GM12878 (cell line): Measurements from ENCODE around the gene RGS6. TPM values are rescaled to one million over a fixed set of nuclear protein-coding genes. Genes with fewer than 3 reads are reported as not detected.

Experiments used
- ATAC-seq: fragments of 200-7000 bp; cut with Tn5 transposase; 3 replicates; pipeline ENCODE4 v1.9.1; 2020; ENCODE audit warnings: mild to moderate bottlenecking, moderate library complexity
- BruUV-seq: library from RNA; stranded (reverse); fragments of 400-500 nt; replicated peaks from 2 replicates; lab custom pipeline; 2021; lab: Mats Ljungman, UMichigan
- CTCF ChIA-PET: fragments of 300-600 bp; sonication (Branson Sonifier 250); formaldehyde crosslinking; extraction: SDS; loops from one replicate; lab custom pipeline; 2021; ENCODE audit warnings: inconsistent platforms; lab: Yijun Ruan, JAX
- POLR2A ChIA-PET: fragments of 350-600 bp; formaldehyde crosslinking; extraction: SDS; loops from one replicate; lab custom pipeline; 2021; ENCODE audit warnings: inconsistent platforms; lab: Charles Lee
- RAD21 ChIA-PET: fragments of 300-600 bp; sonication (Branson Sonifier 250); formaldehyde crosslinking; loops from one replicate; lab custom pipeline; 2023; ENCODE audit warnings: antibody characterized with exemption; ENCODE audit not compliant: unreplicated experiment; lab: Charles Lee
- SMC1A ChIA-PET: fragments of 300-600 bp; sonication (Branson Sonifier 250); formaldehyde crosslinking; loops from one replicate; lab custom pipeline; 2023; ENCODE audit not compliant: unreplicated experiment, uncharacterized antibody; lab: Charles Lee
- DNase-seq: peaks from one replicate; pipeline ENCODE4 v3.0.0-alpha.2; 2011; ENCODE audit warnings: low read depth, low spot score
- FAIRE-seq: peaks from 3 replicates; lab custom pipeline; 2011; peaks lifted over from hg19 to GRCh38; lab: Jason Lieb, UNC
- H2AFZ ChIP-seq: 2 replicates; pipeline ENCODE4 v1.6.0; 2011; ENCODE audit warnings: low read depth, low read length, control low read depth; ENCODE audit not compliant: control insufficient read depth
- H3K27ac ChIP-seq: 2 replicates; pipeline ENCODE4 v1.5.1; 2011; ENCODE audit warnings: control low read depth; ENCODE audit not compliant: control insufficient read depth, insufficient read depth
- H3K27me3 ChIP-seq, 2 experiments: replicated peaks in 1 of 2; 2 replicates each; pipeline versions ENCODE4 v1.6.0 to v1.6.1; 2011; ENCODE audit warnings: low read length in 1 of 2; ENCODE audit not compliant: control insufficient read depth in 2 of 2, insufficient read depth in 2 of 2
- H3K36me3 ChIP-seq, 2 experiments: 2 replicates each; pipeline ENCODE4 v1.5.1; 2011; ENCODE audit warnings: low read length in 1 of 2; ENCODE audit not compliant: control insufficient read depth in 2 of 2, insufficient read depth in 2 of 2
- H3K4me1 ChIP-seq: 2 replicates; pipeline ENCODE4 v1.6.1; 2011; ENCODE audit warnings: mild to moderate bottlenecking, low read length, moderate library complexity, mixed read lengths; ENCODE audit not compliant: control insufficient read depth, insufficient read depth
- H3K4me2 ChIP-seq: 2 replicates; pipeline ENCODE4 v1.6.0; 2011; ENCODE audit warnings: control low read depth; ENCODE audit not compliant: control insufficient read depth, insufficient read depth
- H3K4me3 ChIP-seq: fragments of 200-600 bp; sonication (generic); 2 replicates; pipeline ENCODE4 v1.5.1; 2016
- H3K79me2 ChIP-seq: 2 replicates; pipeline ENCODE4 v1.6.0; 2011; ENCODE audit warnings: low read length; ENCODE audit not compliant: control insufficient read depth, insufficient read depth
- H3K9ac ChIP-seq: 2 replicates; pipeline ENCODE4 v1.8.0; 2011; ENCODE audit warnings: low read length, control low read depth, mixed read lengths; ENCODE audit not compliant: control insufficient read depth, insufficient read depth
- H3K9me3 ChIP-seq: replicated peaks from 3 replicates; pipeline ENCODE4 v1.5.1; 2011; ENCODE audit warnings: mild to moderate bottlenecking, low read length; ENCODE audit not compliant: control insufficient read depth, insufficient read depth
- H4K20me1 ChIP-seq: 2 replicates; pipeline ENCODE4 v1.6.0; 2011; ENCODE audit not compliant: control insufficient read depth, insufficient read depth
- ASH2L ChIP-seq: fragments of 300-600, 200-600 bp; sonication (generic); IDR thresholded peaks from 2 replicates; pipeline ENCODE4 v1.6.1; 2017; ENCODE audit warnings: low read depth, mild to moderate bottlenecking, borderline replicate concordance
- BMI1 ChIP-seq: fragments of 450-650 bp; IDR thresholded peaks from 2 replicates; pipeline ENCODE4 v1.6.1; 2016; ENCODE audit warnings: mild to moderate bottlenecking, moderate library complexity, borderline replicate concordance
- CTCF ChIP-seq, 3 experiments: IDR thresholded peaks in 2 of 3; conservative IDR thresholded peaks in 1 of 3; 2 replicates each; pipeline ENCODE4 v1.5.1; 2011; ENCODE audit warnings: low read depth in 3 of 3, low read length in 3 of 3, mild to moderate bottlenecking in 3 of 3, control low read depth in 2 of 3, moderate library complexity in 2 of 3, inconsistent platforms in 1 of 3, mixed read lengths in 1 of 3; ENCODE audit not compliant: control insufficient read depth in 2 of 3, insufficient read depth in 1 of 3; ENCODE audit errors: extremely low read depth in 1 of 3
- DPF2 ChIP-seq: fragments of 450-650 bp; IDR thresholded peaks from 2 replicates; pipeline ENCODE4 v1.6.1; 2017; ENCODE audit warnings: mild to moderate bottlenecking
- EGR1 ChIP-seq, 2 experiments: IDR thresholded peaks; 1 replicate in 1 of 2; 2 replicates in 1 of 2; pipeline ENCODE4 v1.6.1; 2011 to 2012; ENCODE audit warnings: low read depth in 2 of 2, low read length in 2 of 2, borderline replicate concordance in 1 of 2, mild to moderate bottlenecking in 1 of 2, moderate library complexity in 1 of 2
- EP300 ChIP-seq, 2 experiments: fragments of 150-350 bp in 1 of 2; IDR thresholded peaks; 2 replicates each; pipeline ENCODE4 v1.6.1; 2011 to 2012; ENCODE audit warnings: low read depth in 2 of 2, low read length in 2 of 2, borderline replicate concordance in 1 of 2, improper control_type of control experiment in 1 of 2, inconsistent platforms in 1 of 2; ENCODE audit not compliant: control insufficient read depth in 1 of 2
- ESRRA ChIP-seq: IDR thresholded peaks from 2 replicates; pipeline ENCODE4 v1.6.1; 2012; ENCODE audit warnings: mild to moderate bottlenecking, low read length, improper control_type of control experiment
- MAX ChIP-seq: IDR thresholded peaks from 2 replicates; pipeline ENCODE4 v1.6.1; 2012; ENCODE audit warnings: low read depth, low read length, improper control_type of control experiment
- MTA2 ChIP-seq: fragments of 450-650 bp; IDR thresholded peaks from 2 replicates; pipeline ENCODE4 v1.6.1; 2016; ENCODE audit warnings: low read depth, mild to moderate bottlenecking, moderate library complexity
- MTA3 ChIP-seq: IDR thresholded peaks from 2 replicates; pipeline ENCODE4 v1.6.1; 2012; ENCODE audit warnings: low read length, inconsistent platforms, borderline replicate concordance
- NFXL1 ChIP-seq: fragments of 450-650 bp; IDR thresholded peaks from 2 replicates; pipeline ENCODE4 v1.6.1; 2017; ENCODE audit warnings: antibody characterized with exemption, mild to moderate bottlenecking, borderline replicate concordance
- POLR2AphosphoS5 ChIP-seq: IDR thresholded peaks from 2 replicates; pipeline ENCODE4 v1.6.1; 2011; ENCODE audit warnings: mild to moderate bottlenecking, low read length, inconsistent platforms
- RELA ChIP-seq: fragments of 450-650 bp; IDR thresholded peaks from 2 replicates; pipeline ENCODE4 v1.8.0; 2014; ENCODE audit warnings: borderline replicate concordance; ENCODE audit not compliant: partially characterized antibody
- REST ChIP-seq: IDR thresholded peaks from 2 replicates; pipeline ENCODE4 v1.6.1; 2012; ENCODE audit warnings: mild to moderate bottlenecking, low read depth, low read length
- SREBF1 ChIP-seq: IDR thresholded peaks from 2 replicates; pipeline ENCODE4 v1.6.1; 2012; ENCODE audit warnings: mild to moderate bottlenecking, low read length
- WRNIP1 ChIP-seq: IDR thresholded peaks from 2 replicates; pipeline ENCODE4 v1.6.1; 2011; ENCODE audit warnings: low read depth, low read length, improper control_type of control experiment, borderline replicate concordance
- YY1 ChIP-seq: IDR thresholded peaks from 2 replicates; pipeline ENCODE4 v1.6.1; 2011; ENCODE audit warnings: low read depth, mild to moderate bottlenecking, low read length
- ZNF217 ChIP-seq: fragments of 450-650 bp; IDR thresholded peaks from 2 replicates; pipeline ENCODE4 v1.6.1; 2017; ENCODE audit warnings: antibody characterized with exemption, mild to moderate bottlenecking
- ZNF24 ChIP-seq: fragments of 450-650 bp; IDR thresholded peaks from 2 replicates; pipeline ENCODE4 v1.6.1; 2017; ENCODE audit warnings: antibody characterized with exemption, mild to moderate bottlenecking
- WGBS: methylation state at CpG from one replicate; pipeline ENCODE4 v1.1.6; 2016; ENCODE audit warnings: low lambda C conversion rate; ENCODE audit not compliant: insufficient replicate concordance, insufficient coverage; ENCODE audit errors: missing lambda C conversion rate; 5-methylcytosine and 5-hydroxymethylcytosine counted together
- in situ Hi-C: fragments of 300-500 bp; cut with MboI; formaldehyde crosslinking; loops from 9 replicates; pipeline ENCODE4 v1.14.3; 2018; ENCODE audit warnings: mixed read lengths
- intact Hi-C: fragments of 100-400 bp; cut with micrococcal nuclease; formaldehyde crosslinking; loops from one replicate; pipeline ENCODE4 v1.14.2; 2022; ENCODE audit not compliant: unreplicated experiment
- polyA plus RNA-seq, 11 experiments: library from polyadenylated mRNA; depleted of rRNA in 4 of 11; unstranded in 6 of 11; stranded (reverse) in 5 of 11; fragments of >200 nt; fragmentation: Nextera tagmentation in 4 of 11; fragmentation: Illumina TruSeq in 1 of 11; extraction: Ambion mirVana in 4 of 11; extraction: Trizol in 1 of 11; gene quantifications; 1 replicate in 1 of 11; 2 replicates in 10 of 11; pipeline versions ENCODE4 v1.2.1 to v1.2.3, GENCODE V29; 2011 to 2016; ENCODE audit warnings: inconsistent platforms in 2 of 11, missing spikeins in 2 of 11, low read depth in 1 of 11
- total RNA-seq, 4 experiments: library from RNA; depleted of rRNA in 3 of 4; stranded (reverse); fragments of >200 nt in 3 of 4; fragmentation: Illumina TruSeq in 1 of 4; extraction: Trizol in 1 of 4; gene quantifications; 2 replicates each; pipeline versions ENCODE4 v1.2.1 to v1.2.3, GENCODE V29; 2013 to 2021

RGS6 gene
- total and polyA plus RNA-seq, 10 of the 15 experiments (the other 5 are each of a cell fraction or from before 2014, with no cell fraction given) = 3.9 to 18.1 (median 12.4) TPM

GRCh38 chr14:72111911-72112310, 179.7 kb downstream of the RGS6 start:
- Histone ChIP-seq H3K36me3 (no peaks in the 10 kb centered on the region), H4K20me1 (no peaks in the 10 kb centered on the region), H3K4me2 (no peak overlapping the region), H3K27me3 (no peaks in the 10 kb centered on the region), H3K4me1 (no peaks in the 10 kb centered on the region), H3K4me3 (no peak overlapping the region), H3K27ac (no peak overlapping the region), H3K9me3 (no peaks in the 10 kb centered on the region), H2AFZ (no peak overlapping the region), H3K79me2 (no peaks in the 10 kb centered on the region), H3K9ac (no peak overlapping the region)
- no peak for ATAC-seq
- POLR2A ChIA-PET = interaction anchor here (0.8 kb wide), 1 partner anchor 11 kb away, joined by 3 read pairs; no protein-coding TSS in a partner anchor
- SMC1A ChIA-PET = interaction anchor here (1.1 kb wide), 1 partner anchor 10 kb away, joined by 3 read pairs; no protein-coding TSS in a partner anchor
- BruUV-seq = no TSS peak
- WGBS = 27% methylated on average over 7 of the region's 7 CpGs
- in situ Hi-C loops (no loop called here), intact Hi-C loops (no loop called here)
- RAD21 ChIA-PET = no interaction called here
- CTCF ChIA-PET = interaction anchor here (0.9 to 1.3 kb wide), 3 partner anchors 13 to 88 kb away, joined by 3 to 5 read pairs (median 4); no protein-coding TSS in a partner anchor
- no peak for DNase-seq
- no peak for FAIRE-seq
- TF ChIP-seq NFXL1 = no peak
- no peak for TF ChIP-seq DPF2
- no peak for TF ChIP-seq RELA
- TF ChIP-seq MTA2 = no peak
- TF ChIP-seq REST = no peak
- no peak for TF ChIP-seq EP300 (IDR thresholded peaks at IDR 0.05; ENCODE audit: borderline replicate concordance in 1 of 2, control insufficient read depth in 1 of 2, low read depth in 2 of 2, low read length in 2 of 2)
- no peak for TF ChIP-seq YY1
- no peak for TF ChIP-seq ZNF217
- no peak for TF ChIP-seq EGR1 (IDR thresholded peaks at IDR 0.05; ENCODE audit: borderline replicate concordance in 1 of 2, low read depth in 2 of 2, low read length in 2 of 2)
- no peak for TF ChIP-seq MTA3
- no peak for TF ChIP-seq SREBF1
- no peak for TF ChIP-seq ASH2L
- TF ChIP-seq MAX = no peak
- TF ChIP-seq BMI1 = no peak
- no peak for TF ChIP-seq ZNF24
- TF ChIP-seq CTCF (IDR thresholded peaks at IDR 0.05 in 2 of 3, conservative IDR thresholded peaks at IDR 0.05 in 1 of 3; ENCODE audit: control insufficient read depth in 2 of 3, extremely low read depth in 1 of 3, insufficient read depth in 1 of 3, low read depth in 3 of 3, low read length in 3 of 3) = no peak
- TF ChIP-seq ESRRA = no peak
- no peak for TF ChIP-seq WRNIP1
- no peak for TF ChIP-seq POLR2AphosphoS5
